ENCODE data around the gene LGR6.

LGR6 gene

GRCh38 chr1:202291001-202291400 is 97.4 kb downstream of the LGR6 start:
- Histone ChIP-seq H3K36me3 (replicated peaks) (no peaks in the 10 kb centered on the region), H3K27me3 (replicated peaks) (no peaks in the 10 kb centered on the region), H3K27ac (no peak overlapping the region), H3K4me3 (ENCODE audit: low read depth, low read length) (no peak overlapping the region)
- TF ChIP-seq CTCF (IDR thresholded peaks at IDR 0.05; ENCODE audit: low read depth, low read length, missing control alignments): no peak
- in situ Hi-C loops (cut with HindIII; ENCODE audit: low pct_ligation_motif_present, low sequenced_read_pairs): no loop called here
- DNase-seq: no peak

DNA sequence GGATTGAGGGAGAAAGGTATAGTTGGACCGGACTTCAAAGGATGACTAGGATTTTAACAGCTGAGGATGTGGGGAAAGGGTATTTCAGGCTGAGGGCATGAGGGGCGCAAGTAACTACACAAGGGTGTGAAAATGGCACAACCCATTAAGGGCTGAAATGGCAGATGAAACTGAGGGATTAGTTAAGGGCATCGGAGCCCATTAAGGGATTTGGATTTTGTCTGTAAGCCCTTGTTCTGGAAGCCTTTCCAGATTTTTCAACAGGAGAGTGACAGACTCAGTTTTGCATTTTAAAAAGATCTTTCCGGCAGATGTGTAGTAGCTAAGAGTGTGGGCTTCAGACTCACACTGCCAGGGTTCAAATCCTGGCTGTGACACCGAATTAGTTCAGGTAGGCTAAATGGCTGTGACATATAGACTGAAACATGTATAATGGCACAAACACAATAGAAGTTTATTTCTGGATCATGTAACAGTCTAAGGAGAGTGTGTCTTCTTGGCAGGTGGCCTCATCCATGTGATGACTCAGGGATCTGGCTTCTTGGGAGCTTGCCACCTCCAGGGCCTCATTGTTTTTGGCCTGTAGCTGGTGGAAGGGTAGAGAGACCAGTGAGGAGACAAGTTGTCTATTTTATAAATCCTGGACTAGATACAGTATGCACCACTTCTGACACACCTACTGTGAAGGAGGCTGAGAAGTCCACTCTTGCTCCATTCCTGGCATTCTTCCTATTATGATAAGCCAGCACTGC is 98.5 kb downstream of the LGR6 start:
- H3K4me3 ChIP-seq (ENCODE audit: low read depth, low read length): no peak overlapping the region
- in situ Hi-C loops (cut with HindIII; ENCODE audit: low pct_ligation_motif_present, low sequenced_read_pairs): no loop called here
- H3K36me3 ChIP-seq (replicated peaks): no peaks in the 10 kb centered on the region
- no peak for TF ChIP-seq CTCF (IDR thresholded peaks at IDR 0.05; ENCODE audit: low read depth, low read length, missing control alignments)
- H3K27ac ChIP-seq: no peak overlapping the region
- H3K27me3 ChIP-seq (replicated peaks): no peaks in the 10 kb centered on the region
- peak; percentile 80 for DNase-seq

- TF ChIP-seq CTCF (IDR thresholded peaks at IDR 0.05; ENCODE audit: low read depth, low read length, missing control alignments): no peak
- H3K4me3 ChIP-seq (ENCODE audit: low read depth, low read length): no peak overlapping the region
- H3K36me3 ChIP-seq (replicated peaks): no peaks in the 10 kb centered on the region
- in situ Hi-C loops (cut with HindIII; ENCODE audit: low pct_ligation_motif_present, low sequenced_read_pairs): no loop called here
- no peak for DNase-seq
- no peak overlapping the region for H3K27ac ChIP-seq
- no peaks in the 10 kb centered on the region for H3K27me3 ChIP-seq (replicated peaks)
Observed at GRCh38 chr1:202292773-202293172, 99.2 kb downstream of the LGR6 start.

GRCh38 chr1:202293569-202293968 is 100.0 kb downstream of the LGR6 start:
- Histone ChIP-seq H3K4me3 (ENCODE audit: low read depth, low read length) (no peak overlapping the region), H3K27ac (no peak overlapping the region), H3K27me3 (replicated peaks) (no peaks in the 10 kb centered on the region), H3K36me3 (replicated peaks) (no peaks in the 10 kb centered on the region)
- no peak for TF ChIP-seq CTCF (IDR thresholded peaks at IDR 0.05; ENCODE audit: low read depth, low read length, missing control alignments)
- DNase-seq: no peak
- in situ Hi-C loops (cut with HindIII; ENCODE audit: low pct_ligation_motif_present, low sequenced_read_pairs): no loop called here

DNA sequence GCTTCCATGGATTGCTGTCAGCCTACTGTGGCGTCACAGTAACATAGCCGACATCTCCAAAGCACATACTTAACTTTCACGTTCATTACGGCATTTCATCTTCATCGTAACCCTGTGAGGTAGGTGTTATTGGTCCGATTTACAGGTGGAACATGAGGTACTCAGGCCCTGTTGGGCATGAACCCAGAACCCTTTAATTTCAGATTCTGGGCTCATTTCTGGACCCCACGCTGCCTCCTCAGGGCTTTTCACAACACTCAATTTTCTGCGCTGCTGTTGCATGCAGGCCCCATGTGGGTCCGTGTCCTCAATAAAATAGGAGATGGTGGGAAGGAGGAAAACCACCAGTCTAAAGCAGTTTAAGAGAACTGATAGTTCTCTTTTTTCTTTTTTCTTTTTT is 108.6 kb downstream of the LGR6 start:
- H3K27ac ChIP-seq: no peak overlapping the region
- no peaks in the 10 kb centered on the region for H3K36me3 ChIP-seq (replicated peaks)
- TF ChIP-seq CTCF (IDR thresholded peaks at IDR 0.05; ENCODE audit: low read depth, low read length, missing control alignments): no peak
- peaks cover 1% of the 10 kb centered on the region for H3K27me3 ChIP-seq (replicated peaks)
- no peak overlapping the region for H3K4me3 ChIP-seq (ENCODE audit: low read depth, low read length)
- in situ Hi-C loops (cut with HindIII; ENCODE audit: low pct_ligation_motif_present, low sequenced_read_pairs): loop anchor here (25.0 kb wide), 1 partner anchor 90 kb away; no protein-coding TSS in a partner anchor
- DNase-seq: no peak

DNA sequence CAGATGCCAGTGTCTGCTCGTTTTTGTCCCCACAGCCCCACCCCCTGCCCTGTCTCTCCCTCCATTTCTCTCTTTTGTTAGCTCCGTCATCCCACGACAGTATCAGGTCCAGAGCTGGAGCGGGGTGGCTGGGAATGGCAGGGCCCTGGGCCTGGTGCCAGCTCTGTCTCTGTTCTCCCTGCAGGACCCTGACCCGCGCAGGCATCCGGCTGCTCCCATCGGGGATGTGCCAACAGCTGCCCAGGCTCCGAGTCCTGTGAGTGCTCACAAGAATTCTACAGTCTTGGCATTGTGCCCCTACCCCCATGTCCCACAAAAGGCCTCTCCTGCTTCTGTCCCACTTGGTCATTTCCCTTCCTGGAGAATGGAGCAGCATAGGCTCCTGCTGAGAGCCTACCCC is 110.8 kb downstream of the LGR6 start:
- peaks cover 1% of the 10 kb centered on the region for H3K27me3 ChIP-seq (replicated peaks)
- in situ Hi-C loops (cut with HindIII; ENCODE audit: low pct_ligation_motif_present, low sequenced_read_pairs): loop anchor here (25.0 kb wide), 1 partner anchor 92 kb away; no protein-coding TSS in a partner anchor
- DNase-seq: no peak
- H3K36me3 ChIP-seq (replicated peaks): no peaks in the 10 kb centered on the region
- no peak overlapping the region for H3K27ac ChIP-seq
- no peak overlapping the region for H3K4me3 ChIP-seq (ENCODE audit: low read depth, low read length)
- no peak for TF ChIP-seq CTCF (IDR thresholded peaks at IDR 0.05; ENCODE audit: low read depth, low read length, missing control alignments)
